Neural crest cell (in vitro differentiated cells): ENCODE measurements around the gene ARHGAP15. TPM values are rescaled to one million over a fixed set of nuclear protein-coding genes. Genes with fewer than 3 reads are reported as not detected.

Experiments
- DNase-seq: peaks from one replicate; pipeline ENCODE4 v3.0.0; 2021; ENCODE audit warnings: low read depth, mixed read lengths, low spot score
- H3K27ac Mint-ChIP-seq: one replicate; pipeline ENCODE4 v1.8.0; 2021; ENCODE audit warnings: mild to moderate bottlenecking, mixed read lengths; ENCODE audit not compliant: unreplicated experiment
- H3K27me3 Mint-ChIP-seq: 2 replicates; pipeline ENCODE4 v1.8.0; 2021; ENCODE audit warnings: low read depth, mild to moderate bottlenecking, mixed read lengths
- H3K36me3 Mint-ChIP-seq: 2 replicates; pipeline ENCODE4 v1.8.0; 2021; ENCODE audit warnings: low read depth, mild to moderate bottlenecking, mixed read lengths
- H3K4me1 Mint-ChIP-seq: 2 replicates; pipeline ENCODE4 v1.8.0; 2021; ENCODE audit warnings: mixed read lengths
- H3K4me3 Mint-ChIP-seq: one replicate; pipeline ENCODE4 v1.8.0; 2021; ENCODE audit warnings: mild to moderate bottlenecking, mixed read lengths
- H3K9me3 Mint-ChIP-seq: 2 replicates; pipeline ENCODE4 v1.8.0; 2021; ENCODE audit warnings: mixed read lengths
- total RNA-seq: library from RNA; stranded (reverse); gene quantifications from 2 replicates; pipeline ENCODE4 v1.2.1, GENCODE V29; 2021
- TF ChIP-seq, protein P1 (sequence below): fragments of 200-600 bp; sonication (generic); conservative IDR thresholded peaks from 2 replicates; pipeline ENCODE4 v1.5.0; 2021; ENCODE audit warnings: antibody characterized with exemption, mild to moderate bottlenecking

The ARHGAP15 gene
- total RNA-seq, 1 donor from 2014 or later: 2.8 TPM

DNA sequence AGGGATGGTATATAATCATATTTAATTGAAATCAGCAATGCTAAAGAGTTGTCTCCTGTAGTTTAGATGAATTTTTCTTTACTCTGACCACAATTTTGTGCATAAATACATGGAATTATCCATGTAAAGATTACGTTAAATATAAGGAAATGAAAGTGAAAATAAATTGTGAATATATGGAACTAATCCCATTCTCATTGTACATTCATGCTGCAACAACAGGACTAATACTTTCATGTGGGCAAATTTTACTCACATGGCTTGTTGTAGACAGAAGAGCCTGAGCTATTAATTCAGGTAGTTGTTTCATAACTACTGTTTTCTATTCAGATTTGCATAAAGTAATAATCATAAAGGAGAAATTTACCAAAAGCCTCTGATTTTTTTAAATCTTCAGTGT, 357.8 kb downstream of the ARHGAP15 start:
- H3K27ac Mint-ChIP-seq: no peak overlapping the region
- H3K4me3 Mint-ChIP-seq: no peak overlapping the region
- no peak for DNase-seq
- no peaks in the 10 kb centered on the region for H3K27me3 Mint-ChIP-seq
- peaks cover 6% of the 10 kb centered on the region for H3K4me1 Mint-ChIP-seq
- TF ChIP-seq, protein P1, sequence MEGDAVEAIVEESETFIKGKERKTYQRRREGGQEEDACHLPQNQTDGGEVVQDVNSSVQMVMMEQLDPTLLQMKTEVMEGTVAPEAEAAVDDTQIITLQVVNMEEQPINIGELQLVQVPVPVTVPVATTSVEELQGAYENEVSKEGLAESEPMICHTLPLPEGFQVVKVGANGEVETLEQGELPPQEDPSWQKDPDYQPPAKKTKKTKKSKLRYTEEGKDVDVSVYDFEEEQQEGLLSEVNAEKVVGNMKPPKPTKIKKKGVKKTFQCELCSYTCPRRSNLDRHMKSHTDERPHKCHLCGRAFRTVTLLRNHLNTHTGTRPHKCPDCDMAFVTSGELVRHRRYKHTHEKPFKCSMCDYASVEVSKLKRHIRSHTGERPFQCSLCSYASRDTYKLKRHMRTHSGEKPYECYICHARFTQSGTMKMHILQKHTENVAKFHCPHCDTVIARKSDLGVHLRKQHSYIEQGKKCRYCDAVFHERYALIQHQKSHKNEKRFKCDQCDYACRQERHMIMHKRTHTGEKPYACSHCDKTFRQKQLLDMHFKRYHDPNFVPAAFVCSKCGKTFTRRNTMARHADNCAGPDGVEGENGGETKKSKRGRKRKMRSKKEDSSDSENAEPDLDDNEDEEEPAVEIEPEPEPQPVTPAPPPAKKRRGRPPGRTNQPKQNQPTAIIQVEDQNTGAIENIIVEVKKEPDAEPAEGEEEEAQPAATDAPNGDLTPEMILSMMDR: no peak
- no peaks in the 10 kb centered on the region for H3K36me3 Mint-ChIP-seq
- H3K9me3 Mint-ChIP-seq: peaks cover under 1% of the 10 kb centered on the region

DNA sequence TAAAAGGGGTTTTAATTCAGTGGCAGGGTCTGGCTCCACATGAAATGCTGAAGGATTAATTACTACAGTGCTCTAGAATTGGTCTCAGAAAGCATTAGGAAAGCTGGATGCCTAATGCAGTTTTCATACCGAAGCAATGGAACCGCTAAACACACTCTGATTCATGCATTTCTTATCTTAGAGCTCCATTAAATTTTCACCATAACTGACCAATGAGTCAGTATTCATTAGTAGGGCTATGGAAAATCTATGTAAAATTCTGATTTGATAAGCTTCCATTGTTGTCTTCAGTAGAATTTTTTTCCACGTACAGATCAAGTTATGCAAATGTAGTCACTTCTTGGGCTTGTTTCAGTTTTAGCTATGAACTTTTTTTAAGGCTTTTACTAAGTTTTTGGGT, 359.9 kb downstream of the ARHGAP15 start:
- TF ChIP-seq, protein P1: no peak
- Mint-ChIP-seq H3K27me3 (no peaks in the 10 kb centered on the region), H3K9me3 (peaks cover 8% of the 10 kb centered on the region), H3K4me1 (no peaks in the 10 kb centered on the region), H3K27ac (no peak overlapping the region), H3K36me3 (peaks cover 7% of the 10 kb centered on the region), H3K4me3 (no peak overlapping the region)
- no peak for DNase-seq

DNA sequence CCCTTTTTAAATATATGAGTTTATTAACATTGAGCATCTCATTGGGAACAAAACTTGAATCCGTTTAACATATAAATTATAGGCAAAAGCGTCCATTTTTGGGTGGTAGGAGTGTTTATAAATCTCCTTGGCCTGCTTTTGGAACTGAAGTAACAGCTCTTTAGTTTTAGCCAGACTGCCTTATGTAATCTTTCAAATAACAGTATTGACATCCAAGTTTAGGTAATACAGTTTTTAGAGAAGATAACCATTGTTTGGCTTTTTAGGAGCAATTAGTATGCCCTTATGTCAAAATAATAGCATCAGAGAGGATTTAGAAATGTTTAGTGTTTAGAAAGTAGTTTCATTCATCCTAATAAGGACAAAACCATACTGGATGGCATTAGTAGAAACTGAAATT, 361.9 kb downstream of the ARHGAP15 start:
- Mint-ChIP-seq H3K27ac (no peak overlapping the region), H3K9me3 (peaks cover 11% of the 10 kb centered on the region), H3K4me3 (no peak overlapping the region), H3K4me1 (no peaks in the 10 kb centered on the region), H3K27me3 (no peaks in the 10 kb centered on the region), H3K36me3 (peaks cover 7% of the 10 kb centered on the region)
- no peak for DNase-seq
- TF ChIP-seq, protein P1: no peak

DNA sequence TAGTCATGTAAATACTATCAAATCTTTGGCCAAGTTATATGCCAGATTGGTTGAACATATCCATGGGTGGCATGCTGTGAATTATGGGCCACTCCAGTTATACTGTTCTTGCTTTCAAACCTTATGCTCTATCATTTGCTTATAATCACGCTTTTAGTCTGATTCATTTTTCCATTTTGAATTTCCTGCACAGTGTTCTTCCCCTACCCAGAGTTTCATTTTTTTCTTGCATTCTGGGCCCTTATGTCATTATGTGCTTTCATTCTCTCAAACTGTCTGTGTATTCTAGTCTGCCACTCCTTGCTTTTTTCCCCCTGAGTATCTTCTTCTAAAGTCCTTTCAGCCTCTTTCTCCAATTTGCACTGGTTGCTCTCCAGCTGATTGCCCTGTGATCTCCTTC, 364.1 kb downstream of the ARHGAP15 start:
- TF ChIP-seq, protein P1: no peak
- DNase-seq: no peak
- Mint-ChIP-seq H3K4me1 (no peaks in the 10 kb centered on the region), H3K36me3 (peaks cover 7% of the 10 kb centered on the region), H3K27ac (no peak overlapping the region), H3K27me3 (no peaks in the 10 kb centered on the region), H3K9me3 (peaks cover 11% of the 10 kb centered on the region), H3K4me3 (no peak overlapping the region)

DNA sequence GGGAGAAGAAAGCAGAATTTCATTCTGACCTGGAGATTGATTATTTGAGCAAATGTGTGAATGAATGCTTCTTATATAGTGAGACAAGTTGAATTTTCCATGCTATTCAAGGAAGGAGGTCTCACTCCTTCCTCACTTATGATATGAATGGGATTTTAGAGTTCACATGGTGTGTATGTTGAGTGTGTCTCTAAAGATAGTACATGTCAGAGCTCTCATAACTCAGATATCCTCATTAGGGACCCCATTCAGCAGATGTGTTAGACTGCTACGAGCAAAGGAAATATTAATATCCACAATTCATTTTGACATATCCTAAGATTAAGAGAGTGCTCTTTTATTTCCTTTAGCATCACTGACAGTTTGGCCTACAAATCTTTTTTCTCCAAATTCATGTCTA, 368.5 kb downstream of the ARHGAP15 start:
- Mint-ChIP-seq H3K27me3 (no peaks in the 10 kb centered on the region), H3K4me3 (no peak overlapping the region), H3K9me3 (peaks cover 10% of the 10 kb centered on the region), H3K27ac (no peak overlapping the region), H3K4me1 (no peaks in the 10 kb centered on the region), H3K36me3 (peaks cover 7% of the 10 kb centered on the region)
- TF ChIP-seq, protein P1: no peak
- no peak for DNase-seq

DNA sequence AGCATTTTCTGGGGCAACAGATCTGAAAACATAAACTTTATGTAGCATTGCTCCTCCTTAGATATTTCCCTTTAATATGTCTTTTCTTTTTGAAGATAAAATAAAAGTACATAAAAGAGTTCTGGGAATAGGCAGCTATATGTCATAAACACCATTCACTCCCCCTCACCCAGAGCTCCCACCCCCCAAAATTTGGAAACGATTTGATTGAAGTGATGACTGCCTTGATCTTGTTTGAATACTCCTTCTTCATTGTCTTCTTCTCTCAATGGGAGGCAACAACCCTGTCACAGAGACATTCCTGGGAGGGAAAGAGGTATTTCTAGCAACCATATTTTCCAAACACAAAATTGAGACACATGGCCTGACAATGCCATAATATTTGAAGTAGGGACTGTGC, 369.3 kb downstream of the ARHGAP15 start:
- TF ChIP-seq, protein P1: no peak
- Mint-ChIP-seq H3K9me3 (peaks cover 7% of the 10 kb centered on the region), H3K36me3 (peaks cover 2% of the 10 kb centered on the region), H3K27me3 (no peaks in the 10 kb centered on the region), H3K4me3 (no peak overlapping the region), H3K27ac (no peak overlapping the region), H3K4me1 (no peaks in the 10 kb centered on the region)
- no peak for DNase-seq
